ENCODE measurements around the gene IRF4. TPM values are rescaled to one million over a fixed set of nuclear protein-coding genes. Genes with fewer than 3 reads are reported as not detected.

IRF4 gene
- total RNA-seq, 2 experiments from 2014 or later, result 189 to 291 TPM

- Histone ChIP-seq H3K9me3 (ENCODE audit: low read length) (no peaks in the 10 kb centered on the region), H3K9me2 (ENCODE audit: insufficient read depth, low read length) (no peaks in the 10 kb centered on the region), H3K4me1 (ENCODE audit: insufficient read depth, low read length, poor library complexity, severe bottlenecking) (peaks cover 11% of the 10 kb centered on the region), H3K4me3 (ENCODE audit: low read depth, low read length, poor library complexity, severe bottlenecking) (no peak overlapping the region), H3K36me3 (ENCODE audit: insufficient read depth, low read length) (no peaks in the 10 kb centered on the region), H2AFZ (ENCODE audit: low read length) (no peak overlapping the region), H4K20me1 (ENCODE audit: insufficient read depth, low read length) (no peaks in the 10 kb centered on the region), H3K79me2 (ENCODE audit: insufficient read depth, low read depth, low read length) (no peaks in the 10 kb centered on the region), H3K27ac (ENCODE audit: low read depth, low read length, poor library complexity, severe bottlenecking) (no peak overlapping the region), H3K4me2 (ENCODE audit: low read length) (no peak overlapping the region)
- TF ChIP-seq EZH2phosphoT487 (IDR thresholded peaks at IDR 0.05; ENCODE audit: borderline replicate concordance, low read depth, low read length) (no peak), CTCF (conservative IDR thresholded peaks at IDR 0.05; ENCODE audit: low read length) (no peak)
- no peak for DNase-seq (ENCODE audit: low spot score)
- intact Hi-C loops (cut with micrococcal nuclease; ENCODE audit: unreplicated experiment), result no loop called here
- ChIA-PET CTCF (ENCODE audit: unreplicated experiment) (interaction anchor here (0.8 kb wide), 1 partner anchor 8 kb away, joined by 3 read pairs; no protein-coding TSS in a partner anchor), POLR2A (interaction anchor here (0.6 to 2.2 kb wide), 3 partner anchors 15 to 32 kb away, joined by 3 to 13 read pairs (median 3); no protein-coding TSS in a partner anchor)
- BruUV-seq (replicated peaks), result no TSS peak
Measured at GRCh38 chr6:384898-385297, 6.7 kb upstream of the IRF4 start.

GRCh38 chr6:385614-386013 is 5.9 kb upstream of the IRF4 start:
- CTCF ChIA-PET (ENCODE audit: unreplicated experiment), result no interaction called here
- H3K9me3 ChIP-seq (ENCODE audit: low read length), result no peaks in the 10 kb centered on the region
- intact Hi-C loops (cut with micrococcal nuclease; ENCODE audit: unreplicated experiment), result no loop called here
- H3K79me2 ChIP-seq (ENCODE audit: insufficient read depth, low read depth, low read length), result no peaks in the 10 kb centered on the region
- BruUV-seq (replicated peaks), result no TSS peak
- H3K27ac ChIP-seq (ENCODE audit: low read depth, low read length, poor library complexity, severe bottlenecking), result no peak overlapping the region
- H3K4me1 ChIP-seq (ENCODE audit: insufficient read depth, low read length, poor library complexity, severe bottlenecking), result peaks cover 18% of the 10 kb centered on the region
- no peak for DNase-seq (ENCODE audit: low spot score)
- POLR2A ChIA-PET, result interaction anchor here (0.6 to 2.2 kb wide), 5 partner anchors 14 to 93 kb away, joined by 3 to 13 read pairs (median 3); partner anchors contain the start of gene DUSP22
- H3K9me2 ChIP-seq (ENCODE audit: insufficient read depth, low read length), result no peaks in the 10 kb centered on the region
- TF ChIP-seq EZH2phosphoT487 (IDR thresholded peaks at IDR 0.05; ENCODE audit: borderline replicate concordance, low read depth, low read length) (no peak), CTCF (conservative IDR thresholded peaks at IDR 0.05; ENCODE audit: low read length) (no peak)
- H2AFZ ChIP-seq (ENCODE audit: low read length), result no peak overlapping the region
- H3K4me2 ChIP-seq (ENCODE audit: low read length), result no peak overlapping the region
- H3K4me3 ChIP-seq (ENCODE audit: low read depth, low read length, poor library complexity, severe bottlenecking), result no peak overlapping the region
- H3K36me3 ChIP-seq (ENCODE audit: insufficient read depth, low read length), result no peaks in the 10 kb centered on the region
- no peaks in the 10 kb centered on the region for H4K20me1 ChIP-seq (ENCODE audit: insufficient read depth, low read length)

- peaks cover 25% of the 10 kb centered on the region for H3K4me1 ChIP-seq (ENCODE audit: insufficient read depth, low read length, poor library complexity, severe bottlenecking)
- no peak for TF ChIP-seq CTCF (conservative IDR thresholded peaks at IDR 0.05; ENCODE audit: low read length)
- TF ChIP-seq EZH2phosphoT487 (IDR thresholded peaks at IDR 0.05; ENCODE audit: borderline replicate concordance, low read depth, low read length), result no peak
- DNase-seq (ENCODE audit: low spot score), result no peak
- H3K4me2 ChIP-seq (ENCODE audit: low read length), result no peak overlapping the region
- intact Hi-C loops (cut with micrococcal nuclease; ENCODE audit: unreplicated experiment), result no loop called here
- no peak overlapping the region for H3K4me3 ChIP-seq (ENCODE audit: low read depth, low read length, poor library complexity, severe bottlenecking)
- POLR2A ChIA-PET, result interaction anchor here (1.6 to 2.2 kb wide), 3 partner anchors 11 to 26 kb away, joined by 4 to 13 read pairs (median 6); no protein-coding TSS in a partner anchor
- CTCF ChIA-PET (ENCODE audit: unreplicated experiment), result no interaction called here
- no peaks in the 10 kb centered on the region for H4K20me1 ChIP-seq (ENCODE audit: insufficient read depth, low read length)
- no peak overlapping the region for H2AFZ ChIP-seq (ENCODE audit: low read length)
- no peak overlapping the region for H3K27ac ChIP-seq (ENCODE audit: low read depth, low read length, poor library complexity, severe bottlenecking)
- H3K9me2 ChIP-seq (ENCODE audit: insufficient read depth, low read length), result no peaks in the 10 kb centered on the region
- no peaks in the 10 kb centered on the region for H3K9me3 ChIP-seq (ENCODE audit: low read length)
- H3K79me2 ChIP-seq (ENCODE audit: insufficient read depth, low read depth, low read length), result peaks cover 2% of the 10 kb centered on the region; the same call in 1 of the 2 replicates
- H3K36me3 ChIP-seq (ENCODE audit: insufficient read depth, low read length), result no peaks in the 10 kb centered on the region
- BruUV-seq (replicated peaks), result no TSS peak
Measured at GRCh38 chr6:386688-387266, 4.8 kb upstream of the IRF4 start.

Measured in OCI-LY7 (cell line).